HepG2 (cell line): Measurements from ENCODE around the gene PTCRA. TPM values are rescaled to one million over a fixed set of nuclear protein-coding genes. Genes with fewer than 3 reads are reported as not detected.
A peak's percentile ranks its signal among the peaks of the same experiment; 100 is the strongest.

Experiments
- BCL3 ChIP-seq: sonication (generic); formaldehyde crosslinking; IDR thresholded peaks from 2 replicates; pipeline ENCODE4 v1.5.1; 2020; ENCODE audit warnings: mild to moderate bottlenecking, missing genetic modification reagents, moderate library complexity
- CBFB ChIP-seq: sonication (generic); formaldehyde crosslinking; IDR thresholded peaks from 2 replicates; pipeline ENCODE4 v1.4.0; 2020; ENCODE audit warnings: missing genetic modification reagents
- GPN1 ChIP-seq: sonication (generic); formaldehyde crosslinking; IDR thresholded peaks from 2 replicates; pipeline ENCODE4 v1.5.1; 2020; ENCODE audit warnings: missing genetic modification reagents, borderline replicate concordance
- GZF1 ChIP-seq: sonication (generic); formaldehyde crosslinking; IDR thresholded peaks from 2 replicates; pipeline ENCODE4 v1.5.1; 2020; ENCODE audit warnings: mild to moderate bottlenecking, missing genetic modification reagents
- MAFG ChIP-seq: sonication (generic); formaldehyde crosslinking; IDR thresholded peaks from 2 replicates; pipeline ENCODE4 v1.5.1; 2020; ENCODE audit warnings: mild to moderate bottlenecking, missing genetic modification reagents
- MAZ ChIP-seq, 2 experiments: sonication (generic) in 1 of 2; formaldehyde crosslinking in 1 of 2; IDR thresholded peaks; 2 replicates each; pipeline versions ENCODE4 v1.5.0 to v1.6.1; 2012 to 2020; ENCODE audit warnings: low read depth in 2 of 2, mild to moderate bottlenecking in 2 of 2, borderline replicate concordance in 1 of 2, improper control_type of control experiment in 1 of 2, low read length in 1 of 2, missing genetic modification reagents in 1 of 2, moderate library complexity in 1 of 2
- MBD4 ChIP-seq: IDR thresholded peaks from 2 replicates; pipeline ENCODE4 v1.6.1; 2012; ENCODE audit warnings: low read length, inconsistent platforms, borderline replicate concordance
- MXD3 ChIP-seq: IDR thresholded peaks from 2 replicates; pipeline ENCODE4 v1.6.1; 2016; ENCODE audit warnings: mild to moderate bottlenecking, missing biosample characterization, missing genetic modification reagents
- PAWR ChIP-seq: sonication (generic); formaldehyde crosslinking; IDR thresholded peaks from 2 replicates; pipeline ENCODE4 v1.4.0; 2020; ENCODE audit warnings: missing genetic modification reagents, mild to moderate bottlenecking, borderline replicate concordance
- RBM39 ChIP-seq: fragments of 200-400 bp; formaldehyde crosslinking; IDR thresholded peaks from one replicate; pipeline ENCODE4 v1.6.1; 2018; ENCODE audit warnings: antibody characterized with exemption, mild to moderate bottlenecking, low read depth, low read length; ENCODE audit not compliant: poor library complexity, severe bottlenecking
- REST ChIP-seq, 2 experiments: IDR thresholded peaks; 2 replicates each; pipeline ENCODE4 v1.6.1; 2011 to 2012; ENCODE audit warnings: low read length in 2 of 2, borderline replicate concordance in 1 of 2, low read depth in 1 of 2, mild to moderate bottlenecking in 1 of 2, moderate library complexity in 1 of 2
- TFAP4 ChIP-seq: sonication (generic); IDR thresholded peaks from 2 replicates; pipeline ENCODE4 v1.6.1; 2016; ENCODE audit warnings: low read depth, borderline replicate concordance
- THAP9 ChIP-seq: sonication (generic); formaldehyde crosslinking; IDR thresholded peaks from 2 replicates; pipeline ENCODE4; 2020; ENCODE audit warnings: missing genetic modification reagents, mild to moderate bottlenecking, borderline replicate concordance
- ZBTB39 ChIP-seq: sonication (generic); formaldehyde crosslinking; IDR thresholded peaks from 2 replicates; pipeline ENCODE4 v1.5.0; 2020; ENCODE audit warnings: missing genetic modification reagents
- ZNF614 ChIP-seq: IDR thresholded peaks from 2 replicates; pipeline ENCODE4 v1.6.1; 2018; ENCODE audit warnings: missing biosample characterization, missing genetic modification reagents, inconsistent platforms, borderline replicate concordance
- ZNF615 ChIP-seq: sonication (generic); formaldehyde crosslinking; IDR thresholded peaks from 2 replicates; pipeline ENCODE4 v1.5.0; 2020; ENCODE audit warnings: mild to moderate bottlenecking, missing genetic modification reagents, borderline replicate concordance
- ZNF883 ChIP-seq: sonication (generic); formaldehyde crosslinking; IDR thresholded peaks from 2 replicates; pipeline ENCODE4 v1.5.1; 2020; ENCODE audit warnings: mild to moderate bottlenecking, missing genetic modification reagents; ENCODE audit errors: not compliant biosample characterization
- polyA plus RNA-seq, 8 experiments: library from polyadenylated mRNA; depleted of rRNA in 3 of 8; stranded (reverse) in 7 of 8; unstranded in 1 of 8; fragments of >200 nt; fragmentation: Illumina TruSeq in 4 of 8; extraction: Trizol in 4 of 8; gene quantifications; 2 replicates each; pipeline versions ENCODE4 v1.2.1 to v1.2.3, GENCODE V29; 2011 to 2016; ENCODE audit warnings: low read depth in 4 of 8, missing spikeins in 1 of 8, mixed read lengths in 1 of 8; ENCODE audit not compliant: insufficient read depth in 1 of 8
- total RNA-seq, 5 experiments: library from RNA; depleted of rRNA; stranded (reverse); fragments of >200 nt; fragmentation: Illumina TruSeq; extraction: Trizol; gene quantifications; 2 replicates each; pipeline ENCODE4 v1.2.3, GENCODE V29; 2016; ENCODE audit warnings: low read depth in 1 of 5

Gene PTCRA
- total and polyA plus RNA-seq, 2 of the 13 experiments (the other 11 are each of a cell fraction or from before 2014, with no cell fraction given): not detected

GRCh38 chr6:42969934-42970333 lies 54.1 kb downstream of the PTCRA start (continued):
- TF ChIP-seq REST (IDR thresholded peaks at IDR 0.05; ENCODE audit: borderline replicate concordance in 1 of 2, low read depth in 1 of 2, low read length in 2 of 2): no peak
- TF ChIP-seq ZBTB39 (CRISPR knock-in tag): no peak
- no peak for TF ChIP-seq ZNF614
- TF ChIP-seq MXD3: no peak
- no peak for TF ChIP-seq CBFB (CRISPR knock-in tag)
- TF ChIP-seq GPN1: no peak
- no peak for TF ChIP-seq ZNF615 (CRISPR knock-in tag)
- TF ChIP-seq MAFG (CRISPR knock-in tag): no peak
- no peak for TF ChIP-seq RBM39
- TF ChIP-seq PAWR (CRISPR knock-in tag): no peak
- TF ChIP-seq ZNF883 (CRISPR knock-in tag): no peak
- TF ChIP-seq THAP9 (CRISPR knock-in tag): no peak
- 0 out of 2 replicates have a peak, but pooled peaks have one; percentile 1 for TF ChIP-seq MAZ (IDR thresholded peaks at IDR 0.05; ENCODE audit: borderline replicate concordance, low read depth, low read length)
- no peak for TF ChIP-seq MAZ (CRISPR knock-in tag; IDR thresholded peaks at IDR 0.05; ENCODE audit: low read depth)
- TF ChIP-seq GZF1: no peak
- TF ChIP-seq TFAP4: no peak
- TF ChIP-seq BCL3: no peak
- no peak for TF ChIP-seq MBD4
